Measurements from ENCODE around the gene NTRK2.

NTRK2 gene

DNA sequence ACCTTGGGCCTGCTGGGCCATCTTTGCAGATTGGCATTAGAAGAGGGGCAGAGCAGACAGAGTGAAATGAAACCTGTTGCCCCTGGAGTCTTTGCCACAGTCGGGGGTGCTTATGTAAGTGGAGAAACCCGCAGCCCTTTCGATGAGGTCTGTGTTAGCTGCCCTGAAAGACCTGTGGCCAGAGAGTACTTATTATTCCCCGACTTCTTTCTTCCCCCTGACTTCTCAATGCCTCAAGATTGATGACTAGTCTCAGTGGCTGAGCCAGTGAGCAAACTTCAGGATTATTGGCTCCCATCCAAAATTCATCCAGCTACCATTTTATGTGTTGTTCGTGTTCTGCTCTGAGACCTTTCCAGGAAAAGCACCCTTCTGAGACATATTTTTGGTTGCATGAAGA is 7.6 kb downstream of the NTRK2 start:
- in situ Hi-C loops (cut with MboI; ENCODE audit: low pct_unique_long_range_greater_than_20kb, low sequenced_read_pairs): no loop called here
- no peak for DNase-seq

DNA sequence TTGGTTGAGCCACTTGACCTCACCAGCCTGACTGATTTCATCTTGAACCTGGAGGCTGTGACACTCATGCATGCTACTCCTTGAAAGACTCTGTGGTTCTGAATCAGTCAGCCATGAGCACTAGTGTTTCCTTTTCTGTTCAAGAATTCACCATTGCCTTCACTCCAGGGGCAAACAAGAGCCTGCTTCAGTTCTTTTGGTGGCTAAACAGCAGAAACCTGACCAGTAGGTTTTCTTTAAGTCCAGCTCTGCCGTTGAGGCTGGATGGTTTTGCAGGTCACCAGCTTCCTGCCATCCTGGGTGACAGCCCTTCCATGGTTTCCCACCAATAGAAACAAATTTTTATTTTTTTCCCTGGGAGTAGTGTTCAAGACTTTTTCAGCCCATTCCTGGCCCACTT is 10.0 kb downstream of the NTRK2 start:
- DNase-seq: no peak
- in situ Hi-C loops (cut with MboI; ENCODE audit: low pct_unique_long_range_greater_than_20kb, low sequenced_read_pairs): no loop called here

DNA sequence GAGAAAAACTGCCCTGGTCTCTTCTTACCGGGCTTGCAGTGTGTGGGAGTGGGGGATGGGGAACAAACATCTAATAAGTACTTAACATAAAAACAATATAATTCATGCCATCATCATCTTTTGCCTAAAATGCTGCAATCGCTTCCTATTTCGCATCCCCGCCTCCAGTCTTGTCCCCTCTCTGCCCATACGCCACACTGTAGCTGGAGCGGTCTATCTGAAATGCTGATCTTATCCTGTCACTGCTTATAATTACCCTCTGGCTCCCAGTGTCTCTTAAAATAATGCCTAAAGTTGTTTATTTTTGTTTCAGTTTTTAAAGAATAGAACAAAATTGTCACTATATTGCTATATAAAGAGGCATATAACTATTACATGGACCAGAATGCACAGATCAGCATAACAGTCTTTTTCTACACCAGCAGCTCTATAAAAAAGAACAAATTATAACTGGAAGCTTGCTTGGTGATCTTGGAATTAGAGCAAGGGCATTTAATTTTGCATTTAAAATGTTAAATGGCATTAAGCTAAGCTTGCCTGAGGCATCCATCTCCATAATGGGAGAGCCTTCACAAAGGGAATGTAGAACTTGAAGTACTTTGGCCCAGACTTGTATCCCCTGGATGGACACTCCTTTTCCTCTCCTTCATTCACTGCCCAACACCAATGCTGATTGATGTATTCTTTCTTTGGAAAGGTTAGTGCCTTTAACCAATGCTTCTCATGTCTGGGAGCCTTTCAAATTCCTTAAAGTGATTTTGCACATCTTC is 12.2 kb downstream of the NTRK2 start:
- DNase-seq: no peak
- in situ Hi-C loops (cut with MboI; ENCODE audit: low pct_unique_long_range_greater_than_20kb, low sequenced_read_pairs): no loop called here

DNA sequence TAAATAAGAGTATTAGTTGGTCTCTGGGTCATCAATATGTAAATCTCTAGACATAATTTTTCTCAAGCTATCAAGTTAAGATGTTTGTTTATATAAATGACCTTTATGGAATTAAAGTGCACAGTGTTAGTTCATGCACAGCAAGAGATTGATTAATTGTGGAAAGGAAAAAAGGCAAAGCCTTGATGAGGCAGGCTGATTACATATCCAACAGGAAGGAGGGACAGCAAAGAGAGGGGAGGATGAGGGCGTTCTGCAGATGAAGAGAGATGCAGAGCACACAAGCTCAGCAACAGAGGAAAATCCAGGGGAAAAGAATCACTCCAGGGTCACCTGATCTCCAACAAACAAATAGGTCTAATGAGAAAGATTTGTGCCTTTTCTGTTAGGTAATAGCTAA is 16.5 kb downstream of the NTRK2 start:
- no peak for DNase-seq
- in situ Hi-C loops (cut with MboI; ENCODE audit: low pct_unique_long_range_greater_than_20kb, low sequenced_read_pairs): no loop called here

DNA sequence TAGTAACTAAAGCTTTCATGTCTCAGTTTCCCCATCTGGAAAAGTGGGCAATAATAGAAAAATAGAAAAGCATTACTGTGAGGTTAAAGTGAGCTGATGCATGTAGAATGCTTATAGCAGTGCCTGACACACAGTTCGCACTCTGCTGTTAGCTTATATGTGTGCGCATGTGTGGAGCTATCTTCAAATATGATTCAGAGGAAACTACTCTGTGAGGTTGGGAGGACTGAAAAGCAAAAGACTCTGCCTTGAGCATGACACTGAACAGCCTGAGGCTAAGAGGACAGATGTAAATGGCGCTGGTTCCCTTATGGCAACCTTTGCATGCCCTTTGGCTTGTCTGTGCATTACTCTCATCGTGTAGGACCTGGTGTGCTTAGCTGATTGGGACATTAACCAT is 19.4 kb downstream of the NTRK2 start:
- DNase-seq: no peak
- in situ Hi-C loops (cut with MboI; ENCODE audit: low pct_unique_long_range_greater_than_20kb, low sequenced_read_pairs): no loop called here

DNA sequence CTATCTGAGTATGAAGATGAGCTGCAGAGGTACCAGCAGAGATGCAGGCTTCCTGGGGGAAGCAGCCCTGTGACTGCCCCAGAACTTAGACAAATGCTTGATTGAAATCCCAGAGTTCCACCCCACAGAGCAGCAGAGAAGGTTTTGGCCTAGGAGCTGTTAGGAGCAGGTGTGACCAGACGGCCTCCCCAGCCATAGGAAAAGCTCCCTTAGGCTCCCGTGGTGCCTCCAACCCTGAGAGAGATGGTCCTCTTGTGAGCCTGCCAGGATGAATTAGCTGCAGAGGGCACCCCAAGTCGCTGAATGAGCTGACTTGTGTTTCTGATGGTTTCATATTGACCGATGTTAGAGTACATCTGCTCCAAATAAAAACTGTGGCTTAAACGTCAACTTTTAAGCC is 22.1 kb downstream of the NTRK2 start:
- in situ Hi-C loops (cut with MboI; ENCODE audit: low pct_unique_long_range_greater_than_20kb, low sequenced_read_pairs): no loop called here
- no peak for DNase-seq

DNA sequence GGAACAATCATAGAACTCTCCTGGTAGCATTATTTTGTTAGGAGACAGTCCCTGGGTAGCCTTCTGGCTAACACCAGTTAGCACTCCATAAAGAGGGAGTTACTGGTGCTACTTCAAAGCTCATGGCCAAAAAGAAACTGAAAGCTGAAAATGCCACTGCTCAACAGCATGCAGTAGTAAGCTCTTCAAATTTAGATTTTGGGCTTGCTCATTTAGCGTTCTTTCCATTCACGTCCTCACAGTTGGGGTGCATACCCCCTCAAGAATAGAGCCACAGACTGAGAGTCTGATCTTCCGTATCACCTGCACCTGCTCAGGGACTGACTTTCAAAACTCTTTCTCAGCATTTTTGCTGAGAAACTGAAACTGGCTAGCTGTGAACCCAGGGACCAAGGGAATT is 24.7 kb downstream of the NTRK2 start:
- DNase-seq: no peak
- in situ Hi-C loops (cut with MboI; ENCODE audit: low pct_unique_long_range_greater_than_20kb, low sequenced_read_pairs): no loop called here

DNA sequence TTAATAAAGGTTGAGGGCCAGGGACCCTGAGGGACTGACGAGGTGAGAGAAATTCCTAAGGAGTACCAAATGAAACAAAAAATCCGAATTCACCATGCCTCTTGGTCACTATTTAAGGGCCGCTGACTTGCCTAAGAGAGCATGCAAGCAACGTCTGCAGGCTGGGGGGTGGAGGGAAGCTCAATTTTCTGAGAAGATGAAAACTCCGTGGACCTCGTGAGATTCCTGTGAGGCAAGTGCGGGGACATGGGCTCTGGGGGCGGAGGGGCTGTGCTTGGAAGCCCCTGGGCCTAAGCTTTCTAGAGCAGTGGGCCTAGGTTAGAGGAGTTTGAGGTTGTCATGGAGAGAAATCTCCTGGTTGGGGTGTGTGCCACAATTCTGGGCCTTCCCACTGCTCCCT is 27.5 kb downstream of the NTRK2 start:
- DNase-seq: no peak
- in situ Hi-C loops (cut with MboI; ENCODE audit: low pct_unique_long_range_greater_than_20kb, low sequenced_read_pairs): no loop called here

DNA sequence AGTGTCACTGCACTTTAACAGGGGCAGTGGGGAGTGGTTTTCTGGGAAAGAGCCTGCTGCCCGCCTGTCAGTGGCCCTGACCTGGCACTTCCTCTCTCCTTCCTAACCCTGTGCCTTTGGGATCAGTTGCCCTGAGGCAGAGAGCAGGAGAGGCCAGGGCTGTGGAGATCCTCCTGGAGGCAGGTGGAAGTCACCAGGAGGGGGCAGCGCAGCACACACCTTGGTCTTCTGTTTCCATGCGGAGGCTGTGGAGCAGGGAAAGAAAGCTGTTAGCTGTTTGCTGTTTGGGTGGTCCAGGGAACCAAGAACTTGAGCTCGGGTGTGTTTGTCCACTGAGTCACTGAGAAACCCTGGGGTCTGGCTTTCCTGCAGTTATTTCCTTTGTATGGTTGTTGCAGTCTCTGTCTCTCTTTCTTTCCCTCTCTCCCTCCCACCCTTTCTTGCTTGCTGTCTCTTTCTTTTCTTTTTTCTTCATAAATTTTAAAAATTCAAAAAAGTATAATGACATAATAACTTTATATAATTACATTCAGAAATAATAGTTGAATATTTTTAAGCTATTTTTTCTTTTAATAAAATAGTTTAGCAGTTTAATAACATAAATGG is 28.1 kb downstream of the NTRK2 start:
- DNase-seq: peak; percentile 42
- in situ Hi-C loops (cut with MboI; ENCODE audit: low pct_unique_long_range_greater_than_20kb, low sequenced_read_pairs): no loop called here

DNA sequence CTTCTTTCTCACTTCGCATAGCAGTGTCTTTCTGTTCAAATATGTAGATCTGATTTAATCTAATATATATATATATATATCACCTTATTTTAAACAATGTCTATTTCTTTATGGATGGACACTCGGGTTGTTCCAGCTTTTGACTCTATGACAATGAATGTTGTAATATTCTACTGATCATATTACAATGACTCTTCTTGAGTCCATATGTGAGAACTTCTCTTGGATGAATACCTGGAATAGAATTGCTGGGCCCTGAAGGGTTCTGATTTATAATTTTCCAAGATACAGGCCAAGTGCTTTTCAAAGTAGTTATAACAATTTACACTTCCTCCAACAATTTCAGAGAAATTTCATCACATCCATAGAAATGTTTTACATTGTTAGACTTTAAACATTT is 28.8 kb downstream of the NTRK2 start:
- DNase-seq: no peak
- in situ Hi-C loops (cut with MboI; ENCODE audit: low pct_unique_long_range_greater_than_20kb, low sequenced_read_pairs): no loop called here

DNA sequence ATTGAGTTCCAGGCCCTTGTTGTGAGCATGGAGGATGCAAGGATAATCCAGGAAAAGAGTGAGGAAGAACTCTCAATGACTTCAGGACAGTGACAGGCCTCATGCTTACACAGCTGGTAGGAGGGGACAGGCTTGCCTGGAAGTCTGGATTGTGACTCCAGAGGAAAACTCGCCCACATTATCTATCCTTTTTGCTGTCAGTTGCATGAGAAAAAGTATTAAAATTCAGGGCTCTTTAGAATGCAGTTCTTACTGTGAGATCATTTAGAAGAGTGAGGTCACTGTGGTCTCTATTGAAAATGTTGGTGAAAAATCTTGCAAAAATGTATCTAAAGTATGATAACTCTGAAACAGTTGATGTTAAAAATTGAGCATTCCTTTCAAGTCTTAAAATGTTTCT is 30.5 kb downstream of the NTRK2 start:
- in situ Hi-C loops (cut with MboI; ENCODE audit: low pct_unique_long_range_greater_than_20kb, low sequenced_read_pairs): no loop called here
- DNase-seq: no peak

DNA sequence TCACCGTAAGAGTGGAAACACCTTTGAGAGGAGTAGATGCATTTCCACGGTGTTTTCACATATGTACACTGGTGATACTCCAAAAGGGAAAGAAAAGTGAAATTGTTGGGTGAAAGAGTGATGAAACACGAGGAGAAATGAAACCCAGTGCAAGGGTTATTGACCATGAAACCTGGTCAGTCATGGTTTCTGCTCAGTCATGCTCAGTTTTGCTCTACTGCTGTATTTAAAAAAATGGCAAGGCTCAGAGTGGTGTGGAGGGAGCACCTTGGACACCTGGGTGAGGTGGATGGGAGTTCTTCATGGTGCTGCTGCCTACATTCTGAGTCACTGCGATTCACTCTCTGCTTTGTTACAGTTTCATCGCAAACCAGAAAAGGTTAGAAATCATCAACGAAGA is 32.3 kb downstream of the NTRK2 start:
- no peak for DNase-seq
- in situ Hi-C loops (cut with MboI; ENCODE audit: low pct_unique_long_range_greater_than_20kb, low sequenced_read_pairs): no loop called here

DNA sequence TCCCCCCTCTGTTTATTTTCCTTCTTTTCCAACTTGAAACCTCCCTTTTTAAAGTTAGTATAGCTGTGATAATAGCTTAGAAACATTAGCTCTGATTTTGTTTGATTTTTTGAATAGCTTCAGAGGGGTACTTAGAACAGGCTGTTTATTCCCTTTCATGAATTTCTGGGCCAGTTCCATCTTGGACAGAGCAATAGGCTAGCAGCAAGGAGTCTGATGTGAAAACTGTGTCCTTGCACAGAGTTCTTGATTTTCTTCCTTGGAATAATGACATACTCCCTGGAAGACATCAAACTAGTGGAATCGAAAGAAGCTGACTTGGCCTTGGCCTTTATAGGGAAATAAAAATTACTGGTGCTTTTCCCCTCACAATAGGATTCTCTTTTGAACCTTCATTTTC is 32.9 kb downstream of the NTRK2 start:
- DNase-seq: no peak
- in situ Hi-C loops (cut with MboI; ENCODE audit: low pct_unique_long_range_greater_than_20kb, low sequenced_read_pairs): no loop called here

DNA sequence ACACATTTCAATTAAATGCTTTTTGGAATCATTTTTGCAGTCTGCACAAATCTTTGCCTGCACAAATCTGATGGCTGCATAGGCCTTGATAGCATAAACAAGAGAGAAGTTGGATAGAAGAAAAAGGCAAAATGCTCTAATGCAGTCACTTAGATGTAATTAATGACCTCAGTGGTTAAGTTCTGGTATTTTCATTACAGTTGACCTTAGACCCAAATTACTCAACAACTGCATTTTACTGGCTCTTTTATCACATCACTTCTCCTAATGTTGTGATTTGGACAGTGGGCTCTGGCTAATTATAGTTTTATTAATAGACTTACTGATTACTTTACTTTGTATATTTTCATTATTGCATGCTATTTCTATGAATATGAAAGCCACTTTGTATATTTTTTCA is 34.3 kb downstream of the NTRK2 start:
- in situ Hi-C loops (cut with MboI; ENCODE audit: low pct_unique_long_range_greater_than_20kb, low sequenced_read_pairs): no loop called here

DNA sequence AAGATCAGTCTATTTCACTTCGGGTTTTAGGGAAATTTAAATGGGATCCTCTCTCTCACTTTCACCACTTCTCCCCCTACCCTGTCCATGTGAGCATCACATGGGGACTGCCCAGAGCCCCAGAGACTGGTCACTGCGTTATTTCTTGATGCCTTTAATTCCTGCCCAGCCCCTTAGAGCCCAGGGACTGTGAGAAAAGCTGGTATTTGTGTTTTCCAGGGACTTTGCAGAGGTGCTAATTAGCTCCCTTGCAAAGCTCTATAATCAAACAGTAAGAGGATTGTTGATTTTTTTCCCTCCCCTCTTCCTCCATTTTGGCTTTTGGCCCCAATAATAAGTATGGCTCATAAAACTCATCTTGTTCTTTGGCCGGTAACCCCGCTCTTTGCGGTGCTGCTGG is 35.6 kb downstream of the NTRK2 start:
- in situ Hi-C loops (cut with MboI; ENCODE audit: low pct_unique_long_range_greater_than_20kb, low sequenced_read_pairs): no loop called here
- no peak for DNase-seq

More for the DNA sequence above, 34.3 kb downstream of the NTRK2 start:
- DNase-seq: no peak

DNA sequence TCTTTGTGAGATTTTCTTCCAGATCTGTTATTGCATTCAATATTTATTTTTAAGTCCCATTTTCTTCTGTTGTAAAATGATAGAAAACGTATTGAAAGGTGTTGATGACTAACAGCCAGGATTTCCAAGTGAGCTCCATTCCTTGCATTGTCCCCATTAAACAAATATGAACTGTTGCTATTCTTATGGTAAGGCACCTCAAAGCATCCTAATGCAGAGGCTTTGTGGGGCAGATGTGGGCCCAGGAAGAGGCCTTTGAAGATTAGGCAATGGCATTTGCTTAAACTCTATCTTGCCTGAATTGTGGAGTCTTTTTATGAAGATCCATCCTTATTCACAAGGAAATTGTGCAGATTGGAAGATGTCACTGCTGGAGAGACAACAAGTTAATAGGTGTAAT is 38.9 kb downstream of the NTRK2 start:
- DNase-seq: no peak
- in situ Hi-C loops (cut with MboI; ENCODE audit: low pct_unique_long_range_greater_than_20kb, low sequenced_read_pairs): no loop called here

DNA sequence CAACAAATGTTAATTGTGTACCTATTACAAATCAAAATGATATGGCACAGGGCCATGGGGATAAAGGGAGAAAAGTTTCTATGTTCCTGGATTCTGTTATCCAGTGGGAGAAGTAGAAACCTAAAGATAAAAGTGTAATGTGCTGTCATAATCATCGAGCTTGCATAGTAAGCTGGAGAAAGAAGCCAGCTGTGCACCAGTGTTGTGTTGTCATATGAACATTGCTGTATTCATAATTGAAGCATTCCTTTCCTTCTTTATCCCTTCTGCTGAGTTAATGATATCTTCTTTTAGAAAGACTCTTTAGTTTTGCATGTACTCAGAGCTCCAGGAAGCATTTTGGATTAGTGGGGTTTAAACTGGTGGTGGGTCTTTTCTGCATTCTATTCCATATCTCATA is 39.5 kb downstream of the NTRK2 start:
- in situ Hi-C loops (cut with MboI; ENCODE audit: low pct_unique_long_range_greater_than_20kb, low sequenced_read_pairs): no loop called here
- DNase-seq: no peak

DNA sequence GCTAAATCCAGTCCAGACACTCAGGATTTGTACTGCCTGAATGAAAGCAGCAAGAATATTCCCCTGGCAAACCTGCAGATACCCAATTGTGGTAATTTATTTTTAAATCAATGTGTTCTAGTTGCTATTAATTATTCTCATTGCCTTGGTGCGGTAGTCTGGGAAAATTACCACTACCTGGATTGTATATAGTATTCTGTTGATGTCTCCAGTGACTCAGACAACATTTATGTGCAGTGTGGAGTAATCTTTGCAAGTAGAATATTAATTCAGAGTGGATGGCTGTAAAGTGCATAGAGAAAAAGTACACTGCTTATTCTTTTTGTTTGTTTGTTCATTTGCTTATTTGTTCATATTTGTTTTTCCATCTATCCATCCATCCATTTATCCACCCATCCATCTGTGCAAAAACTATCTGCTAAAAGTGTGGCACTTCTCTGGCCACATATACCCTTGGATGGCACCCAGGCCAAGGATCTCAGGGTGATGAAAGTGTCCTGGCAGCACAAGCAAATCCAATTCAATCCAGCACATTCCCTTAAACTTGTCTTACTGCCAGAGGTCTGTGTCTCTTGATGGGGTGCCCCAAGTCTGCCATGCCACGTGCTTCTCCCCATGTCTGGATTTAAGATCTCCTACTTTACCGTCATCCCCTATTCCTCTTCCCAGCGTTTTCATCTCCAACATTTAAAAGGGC is 41.3 kb downstream of the NTRK2 start:
- no peak for DNase-seq
- in situ Hi-C loops (cut with MboI; ENCODE audit: low pct_unique_long_range_greater_than_20kb, low sequenced_read_pairs): no loop called here

DNA sequence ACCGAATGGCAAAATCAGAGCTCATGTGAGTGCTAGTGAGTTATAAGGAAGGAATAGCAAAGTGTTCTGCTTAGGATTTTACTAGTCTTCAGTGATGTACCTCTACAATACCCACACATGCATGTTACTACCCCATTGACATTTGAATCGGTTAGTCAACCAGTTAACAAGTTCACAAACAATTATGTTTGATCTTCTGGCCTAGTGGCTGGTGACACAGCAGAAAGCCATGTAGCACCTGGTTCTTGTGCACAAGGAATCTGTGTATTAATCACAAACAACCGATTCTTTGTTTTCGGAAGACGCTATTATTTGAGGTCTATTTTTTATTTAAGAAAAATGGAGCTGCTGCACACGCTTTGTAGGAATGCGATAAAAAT is 41.9 kb downstream of the NTRK2 start:
- in situ Hi-C loops (cut with MboI; ENCODE audit: low pct_unique_long_range_greater_than_20kb, low sequenced_read_pairs): no loop called here
- DNase-seq: no peak

DNA sequence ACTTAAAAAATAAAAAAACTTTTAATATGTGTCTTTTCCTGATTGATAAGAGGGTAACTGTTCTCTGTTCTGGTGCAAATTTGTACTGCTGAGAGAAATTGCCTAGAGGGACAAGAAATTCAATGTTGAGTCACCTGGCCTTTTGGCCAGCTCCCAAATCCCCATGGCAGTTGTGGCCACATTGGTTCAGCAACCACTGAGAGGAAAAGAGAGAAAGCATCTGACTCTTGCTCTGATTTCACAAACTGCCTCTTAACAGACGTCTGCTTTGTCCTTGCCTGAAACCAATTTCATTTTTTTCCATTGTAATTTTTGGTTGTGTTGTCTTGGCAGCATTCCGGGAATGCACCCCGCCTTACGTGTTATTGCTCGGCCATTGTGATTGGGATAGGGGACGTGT is 42.4 kb downstream of the NTRK2 start:
- in situ Hi-C loops (cut with MboI; ENCODE audit: low pct_unique_long_range_greater_than_20kb, low sequenced_read_pairs): no loop called here
- no peak for DNase-seq

DNA sequence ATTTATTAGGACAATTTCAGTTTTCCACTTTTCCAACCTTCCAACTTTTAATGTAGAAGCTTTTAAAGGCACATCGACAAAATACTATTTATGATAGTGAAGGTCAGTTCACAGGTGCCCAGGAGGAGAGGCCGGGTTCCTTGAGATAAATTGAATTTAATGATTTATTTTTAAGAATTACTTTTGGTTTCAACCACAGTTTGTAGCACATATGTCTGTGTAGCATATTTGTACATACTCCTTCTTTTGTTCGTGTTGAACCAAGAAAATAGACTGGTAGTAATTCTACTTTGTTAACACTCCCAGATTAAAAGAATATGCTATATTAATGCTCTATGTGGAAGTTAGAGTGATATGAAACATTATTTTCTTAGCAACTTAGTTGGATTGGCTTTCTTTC is 46.7 kb downstream of the NTRK2 start:
- in situ Hi-C loops (cut with MboI; ENCODE audit: low pct_unique_long_range_greater_than_20kb, low sequenced_read_pairs): no loop called here
- no peak for DNase-seq

Measured in KBM-7 (cell line).